Endothelial cell of umbilical vein (primary cell): ENCODE data around the gene SHKBP1. TPM values are rescaled to one million over a fixed set of nuclear protein-coding genes. Genes with fewer than 3 reads are reported as not detected.

Experiments
- BruUV-seq: library from RNA; stranded (reverse); fragments of 400-500 nt; replicated peaks from 2 replicates; lab custom pipeline; 2021; lab: Mats Ljungman, UMichigan
- CTCF ChIA-PET: fragments of 300-600, 350-600 bp; sonication (Branson Sonifier 250); formaldehyde crosslinking; loops from one replicate; lab custom pipeline; 2021; ENCODE audit warnings: antibody characterized with exemption, inconsistent platforms; lab: Charles Lee
- POLR2A ChIA-PET: fragments of 300-600, 350-600 bp; sonication (Branson Sonifier 250); formaldehyde crosslinking; loops from one replicate; lab custom pipeline; 2021; ENCODE audit warnings: antibody characterized with exemption, inconsistent platforms; lab: Charles Lee
- DNase-seq: peaks from one replicate; pipeline ENCODE4 v3.0.0-alpha.2; 2011; ENCODE audit warnings: low read depth, low spot score
- FAIRE-seq: peaks from 2 replicates; lab custom pipeline; 2011; peaks lifted over from hg19 to GRCh38; lab: Jason Lieb, UNC
- H2AFZ ChIP-seq: 2 replicates; pipeline ENCODE4 v1.6.0; 2012; ENCODE audit warnings: low read depth, low read length, control low read depth, inconsistent platforms
- H3K27ac ChIP-seq: 2 replicates; pipeline ENCODE4 v1.5.1; 2011; ENCODE audit warnings: low read depth, mild to moderate bottlenecking, control low read depth, low read length, moderate library complexity; ENCODE audit not compliant: insufficient read depth
- H3K27me3 ChIP-seq, 2 experiments: 2 replicates each; pipeline versions ENCODE4 v1.6.0 to v1.6.1; 2011; ENCODE audit warnings: low read length in 2 of 2, mixed read lengths in 1 of 2; ENCODE audit not compliant: control insufficient read depth in 2 of 2, insufficient read depth in 2 of 2
- H3K36me3 ChIP-seq, 2 experiments: 2 replicates in 1 of 2; 3 replicates in 1 of 2; pipeline ENCODE4 v1.5.1; 2011; ENCODE audit warnings: low read length in 2 of 2, mild to moderate bottlenecking in 1 of 2, moderate library complexity in 1 of 2; ENCODE audit not compliant: control insufficient read depth in 2 of 2, insufficient read depth in 2 of 2; ENCODE audit errors: extremely low read depth in 1 of 2
- H3K4me1 ChIP-seq: 3 replicates; pipeline ENCODE4 v1.5.1; 2011; ENCODE audit warnings: mild to moderate bottlenecking, low read length; ENCODE audit not compliant: control insufficient read depth, insufficient read depth; ENCODE audit errors: extremely low read depth
- H3K4me2 ChIP-seq: 2 replicates; pipeline ENCODE4 v1.6.1; 2011; ENCODE audit warnings: low read length, control low read depth, mixed read lengths; ENCODE audit not compliant: insufficient read depth
- H3K4me3 ChIP-seq, 3 experiments: fragments of 200-600 bp in 1 of 3; sonication (generic), shearing (Covaris generic) in 1 of 3; replicated peaks in 1 of 3; 2 replicates each; pipeline ENCODE4 v1.5.1; 2011 to 2016; ENCODE audit warnings: control low read depth in 3 of 3, low read length in 3 of 3, mild to moderate bottlenecking in 2 of 3, inconsistent platforms in 1 of 3, low read depth in 1 of 3, moderate library complexity in 1 of 3; ENCODE audit not compliant: insufficient read depth in 1 of 3
- H3K79me2 ChIP-seq: 2 replicates; pipeline ENCODE4 v1.6.0; 2012; ENCODE audit warnings: low read length, inconsistent platforms; ENCODE audit not compliant: control insufficient read depth, insufficient read depth
- H3K9ac ChIP-seq: replicated peaks from 2 replicates; pipeline ENCODE3; 2011; ENCODE audit warnings: low read length, control low read depth; ENCODE audit not compliant: insufficient read depth; ENCODE audit errors: extremely low read depth
- H3K9me1 ChIP-seq: replicated peaks from 3 replicates; pipeline ENCODE4 v1.6.0; 2011; ENCODE audit warnings: mild to moderate bottlenecking, low read length; ENCODE audit not compliant: control insufficient read depth, insufficient read depth; ENCODE audit errors: extremely low read depth
- H3K9me3 ChIP-seq: replicated peaks from 2 replicates; pipeline ENCODE4 v1.5.1; 2012; ENCODE audit warnings: low read length, inconsistent platforms; ENCODE audit not compliant: control insufficient read depth, insufficient read depth
- H4K20me1 ChIP-seq: replicated peaks from 2 replicates; pipeline ENCODE3; 2011; ENCODE audit warnings: mild to moderate bottlenecking, low read length; ENCODE audit not compliant: control insufficient read depth, insufficient read depth; ENCODE audit errors: extremely low read depth
- CTCF ChIP-seq, 2 donors: IDR thresholded peaks; 1 replicate in 1 of 2; 2 replicates in 1 of 2; pipeline ENCODE4 v1.5.1; 2011; ENCODE audit warnings: low read length in 2 of 2, mild to moderate bottlenecking in 2 of 2, moderate library complexity in 2 of 2, control low read depth in 1 of 2, inconsistent platforms in 1 of 2, low read depth in 1 of 2; ENCODE audit not compliant: insufficient read depth in 1 of 2; ENCODE audit errors: extremely low read depth in 1 of 2
- EZH2 ChIP-seq: IDR thresholded peaks from 2 replicates; pipeline ENCODE4 v1.6.1; 2012; ENCODE audit warnings: borderline replicate concordance, low read depth, mild to moderate bottlenecking, moderate library complexity, low read length, inconsistent platforms; ENCODE audit not compliant: severe bottlenecking
- FOS ChIP-seq: IDR thresholded peaks from 2 replicates; pipeline ENCODE4 v1.6.1; 2011; ENCODE audit warnings: mild to moderate bottlenecking, low read length, moderate library complexity, borderline replicate concordance; ENCODE audit not compliant: insufficient read depth
- GATA2 ChIP-seq: IDR thresholded peaks from 2 replicates; pipeline ENCODE4 v1.7.0; 2011; ENCODE audit warnings: low read depth, mild to moderate bottlenecking, moderate library complexity, mixed read lengths, low read length; ENCODE audit not compliant: insufficient read length, insufficient read depth
- JUN ChIP-seq: IDR thresholded peaks from 2 replicates; pipeline ENCODE4 v1.6.1; 2011; ENCODE audit warnings: borderline replicate concordance, low read depth; ENCODE audit not compliant: insufficient read length, insufficient read depth
- MAX ChIP-seq: IDR thresholded peaks from 2 replicates; pipeline ENCODE4 v1.6.1; 2011; ENCODE audit not compliant: insufficient read depth, insufficient read length
- MYC ChIP-seq: IDR thresholded peaks from one replicate; pipeline ENCODE4 v1.6.1; 2011; ENCODE audit warnings: mild to moderate bottlenecking, low read depth, low read length
- POLR2A ChIP-seq: IDR thresholded peaks from 2 replicates; pipeline ENCODE4 v1.6.1; 2012; ENCODE audit warnings: low read depth, mild to moderate bottlenecking, control low read depth, low read length
- POLR2AphosphoS5 ChIP-seq: IDR thresholded peaks from 2 replicates; pipeline ENCODE4 v1.6.1; 2012; ENCODE audit warnings: low read depth, mild to moderate bottlenecking, control low read depth, low read length, moderate library complexity; ENCODE audit not compliant: insufficient read depth
- dilution Hi-C: fragments of 300-500 bp; cut with MboI; formaldehyde crosslinking; loops from one replicate; pipeline ENCODE4 v1.15.0; 2019; ENCODE audit warnings: low sequenced_read_pairs; ENCODE audit not compliant: extremely low pct_ligation_motif_present
- intact Hi-C: fragments of 100-400 bp; cut with micrococcal nuclease; formaldehyde crosslinking; loops from one replicate; pipeline ENCODE4 v1.10.0; 2022
- polyA plus RNA-seq, 4 experiments: library from polyadenylated mRNA; depleted of rRNA in 3 of 4; stranded (reverse) in 3 of 4; unstranded in 1 of 4; fragments of >200 nt; gene quantifications; 2 replicates each; pipeline versions ENCODE4 v1.2.1 to v1.2.3, GENCODE V29; 2011 to 2012; ENCODE audit warnings: missing spikeins in 1 of 4
- total RNA-seq: library from RNA; stranded (reverse); gene quantifications from 2 replicates; pipeline ENCODE4 v1.2.3, GENCODE V29; 2021

SHKBP1 gene
- total and polyA plus RNA-seq, 2 donors (not counting 3 experiments of a cell fraction or from before 2014, with no cell fraction given) = 106 to 113 TPM

- H4K20me1 ChIP-seq = no peaks in the 10 kb centered on the region
- BruUV-seq = no TSS peak
- H3K79me2 ChIP-seq = no peaks in the 10 kb centered on the region
- intact Hi-C loops = loop anchor here (10.0 kb wide), 1 partner anchor 488 kb away; no protein-coding TSS in a partner anchor
- FAIRE-seq (no peak), DNase-seq (no peak)
- no peaks in the 10 kb centered on the region for H3K9me3 ChIP-seq
- CTCF ChIA-PET = interaction anchor here (2.2 to 5.0 kb wide), 5 partner anchors 9 to 108 kb away, joined by 25 to 126 read pairs (median 48); partner anchors contain the start of gene LTBP4
- no peak overlapping the region for H3K4me2 ChIP-seq
- H3K9ac ChIP-seq = no peak overlapping the region
- H3K27ac ChIP-seq = no peak overlapping the region
- no peaks in the 10 kb centered on the region for H3K36me3 ChIP-seq
- peaks cover 0 to 4% of the 10 kb centered on the region in 2 experiments for H3K27me3 ChIP-seq
- no peaks in the 10 kb centered on the region for H3K9me1 ChIP-seq
- no peaks in the 10 kb centered on the region for H3K4me1 ChIP-seq
- POLR2A ChIA-PET = no interaction called here
- TF ChIP-seq MAX (no peak), GATA2 (no peak), POLR2A (no peak), JUN (no peak), FOS (no peak), MYC (no peak), POLR2AphosphoS5 (no peak), EZH2 (no peak), CTCF (IDR thresholded peaks at IDR 0.05; ENCODE audit: extremely low read depth in 1 of 2, insufficient read depth in 1 of 2, low read depth in 1 of 2, low read length in 2 of 2) (no peak)
- no peak overlapping the region for H2AFZ ChIP-seq
- no peak overlapping the region for H3K4me3 ChIP-seq
- dilution Hi-C loops = no loop called here
Observed at GRCh38 chr19:40632311-40633036, 55.8 kb downstream of the SHKBP1 start.
